GM06990 (cell line): Measurements from ENCODE around the gene ZAR1L.

Experiments
- DNase-seq: peaks from one replicate; pipeline ENCODE4 v3.0.0-alpha.2; 2011; ENCODE audit not compliant: insufficient read length; ENCODE audit errors: extremely low read depth
- H3K27me3 ChIP-seq: replicated peaks from 2 replicates; pipeline ENCODE4 v1.6.0; 2011; ENCODE audit warnings: low read length; ENCODE audit not compliant: control insufficient read depth, insufficient read depth
- H3K36me3 ChIP-seq: 2 replicates; pipeline ENCODE4 v1.5.1; 2011; ENCODE audit warnings: low read length; ENCODE audit not compliant: control insufficient read depth, insufficient read depth
- H3K4me3 ChIP-seq: replicated peaks from 2 replicates; pipeline ENCODE4 v1.5.1; 2011; ENCODE audit warnings: low read depth, mild to moderate bottlenecking, control low read depth, low read length
- CTCF ChIP-seq: IDR thresholded peaks from 2 replicates; pipeline ENCODE4 v1.5.1; 2011; ENCODE audit warnings: low read length, control low read depth, mild to moderate bottlenecking, inconsistent platforms; ENCODE audit not compliant: insufficient read depth, poor library complexity, severe bottlenecking

ZAR1L gene

GRCh38 chr13:32340914-32341313, 25.8 kb upstream of the ZAR1L start:
- no peaks in the 10 kb centered on the region for H3K27me3 ChIP-seq
- H3K36me3 ChIP-seq: peaks cover 2% of the 10 kb centered on the region; the same call in 1 of the 2 replicates
- TF ChIP-seq CTCF: no peak
- no peak for DNase-seq
- no peak overlapping the region for H3K4me3 ChIP-seq

- Histone ChIP-seq H3K4me3 (no peak overlapping the region), H3K27me3 (no peaks in the 10 kb centered on the region), H3K36me3 (peaks cover 5% of the 10 kb centered on the region)
- no peak for DNase-seq
- no peak for TF ChIP-seq CTCF
These were observed 19.5 kb upstream of the ZAR1L start for GRCh38 chr13:32334671-32335070.

DNA sequence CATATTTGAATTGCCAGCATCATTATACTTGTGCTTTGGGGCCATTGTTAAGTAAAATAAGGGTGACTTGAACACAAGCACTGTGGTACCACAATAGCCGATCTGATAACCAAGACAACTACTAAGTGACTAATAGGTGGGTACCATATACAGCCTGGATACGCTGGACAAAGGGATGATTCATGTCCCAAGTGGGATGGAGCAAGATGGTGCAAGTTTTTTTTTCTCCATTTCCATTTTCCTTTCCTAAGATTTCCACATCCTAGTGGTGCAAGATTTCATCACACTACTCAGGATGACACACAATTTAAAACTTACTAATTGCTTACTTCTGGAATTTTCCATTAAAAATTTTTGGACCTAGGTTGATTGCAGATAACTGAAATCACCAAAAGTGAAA, 15.3 kb upstream of the ZAR1L start:
- no peaks in the 10 kb centered on the region for H3K27me3 ChIP-seq
- no peak for DNase-seq
- TF ChIP-seq CTCF: no peak
- peaks cover 3% of the 10 kb centered on the region for H3K36me3 ChIP-seq
- H3K4me3 ChIP-seq: no peak overlapping the region

- H3K36me3 ChIP-seq: no peaks in the 10 kb centered on the region; the same call in 1 of the 2 replicates
These were observed 8.7 kb upstream of the ZAR1L start for GRCh38 chr13:32323912-32324311.

DNA sequence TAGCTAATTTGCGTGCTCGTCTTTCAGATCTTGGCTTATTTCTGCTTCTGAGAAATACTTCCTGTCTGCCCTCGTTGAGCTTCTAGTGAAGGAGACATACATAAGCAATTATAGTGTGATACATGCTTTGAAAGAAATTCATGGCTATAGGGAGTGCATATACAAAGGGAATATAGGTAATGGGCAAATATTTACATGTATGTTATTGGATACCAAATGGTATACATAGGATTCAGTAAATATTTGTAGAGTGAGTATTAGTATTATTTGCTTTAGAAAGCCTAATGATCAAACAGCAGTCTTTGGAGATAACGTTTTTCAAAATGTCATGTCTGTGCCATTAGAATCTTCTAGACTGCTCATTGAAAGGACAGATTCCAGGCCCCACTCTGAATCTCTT, 5.4 kb upstream of the ZAR1L start:
- H3K27me3 ChIP-seq: no peaks in the 10 kb centered on the region
- H3K36me3 ChIP-seq: no peaks in the 10 kb centered on the region; the same call in 1 of the 2 replicates
- no peak overlapping the region for H3K4me3 ChIP-seq
- no peak for DNase-seq
- TF ChIP-seq CTCF: no peak

More at GRCh38 chr13:32323912-32324311, 8.7 kb upstream of the ZAR1L start:
- no peak for TF ChIP-seq CTCF
- no peaks in the 10 kb centered on the region for H3K27me3 ChIP-seq
- H3K4me3 ChIP-seq: no peak overlapping the region
- DNase-seq: no peak
